HL-60 (cell line): ENCODE data around the gene PNCK.

Source experiments
- DNase-seq, 2 experiments: peaks; one replicate each; pipeline ENCODE4 v3.0.0-alpha.2; 2010 to 2020; ENCODE audit warnings: low read depth in 1 of 2, low spot score in 1 of 2
- H3K27ac ChIP-seq: fragments of 250-450 bp; sonication (Bioruptor Pico); replicated peaks from 2 replicates; pipeline ENCODE4 v1.5.1; 2020; ENCODE audit warnings: mild to moderate bottlenecking, moderate library complexity
- H3K27me3 ChIP-seq: fragments of 250-450 bp; sonication (Bioruptor Pico); 2 replicates; pipeline ENCODE4 v1.5.1; 2021; ENCODE audit warnings: mild to moderate bottlenecking, moderate library complexity; ENCODE audit not compliant: insufficient read depth, poor library complexity, severe bottlenecking
- H3K4me3 ChIP-seq: replicated peaks from 2 replicates; pipeline ENCODE4 v1.5.1; 2011; ENCODE audit warnings: mild to moderate bottlenecking, control low read depth, low read length; ENCODE audit not compliant: insufficient read depth
- CTCF ChIP-seq: IDR thresholded peaks from one replicate; pipeline ENCODE4 v1.5.1; 2011; ENCODE audit warnings: low read length, control low read depth, inconsistent platforms; ENCODE audit not compliant: insufficient read depth
- GABPA ChIP-seq: IDR thresholded peaks from 2 replicates; pipeline ENCODE4 v1.6.1; 2012; ENCODE audit warnings: low read depth
- POLR2AphosphoS5 ChIP-seq: IDR thresholded peaks from 2 replicates; pipeline ENCODE4 v1.6.1; 2012; ENCODE audit warnings: low read depth
- SPI1 ChIP-seq: IDR thresholded peaks from 2 replicates; pipeline ENCODE4 v1.6.1; 2012; ENCODE audit warnings: low read depth, mild to moderate bottlenecking, borderline replicate concordance
- TF ChIP-seq, protein P1 (sequence below): IDR thresholded peaks from 2 replicates; pipeline ENCODE4 v1.6.1; 2012; ENCODE audit warnings: low read depth; ENCODE audit not compliant: insufficient replicate concordance

The PNCK gene

DNA sequence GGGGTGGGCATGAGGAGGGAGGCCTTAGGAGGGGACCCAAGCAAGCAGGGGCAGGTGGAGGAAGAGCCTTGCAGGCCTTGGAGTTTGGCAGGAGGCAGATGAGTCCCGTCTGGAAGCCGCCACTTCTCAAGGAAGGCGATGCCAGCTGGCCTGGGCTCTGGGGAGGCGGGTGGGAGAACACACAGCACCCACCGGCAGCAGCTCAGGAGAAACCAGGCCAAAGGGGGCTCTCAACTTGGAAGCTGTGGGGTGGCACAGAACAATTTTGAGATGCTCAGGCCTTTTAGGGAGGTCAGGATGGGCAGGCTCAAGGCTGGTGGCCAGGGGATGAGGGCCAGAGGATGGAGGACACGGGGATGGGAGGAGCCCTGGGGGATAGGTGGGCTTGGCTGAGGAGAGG, 38.2 kb downstream of the PNCK start:
- TF ChIP-seq SPI1 (no peak), POLR2AphosphoS5 (no peak), CTCF (no peak), GABPA (no peak)
- TF ChIP-seq, protein P1, sequence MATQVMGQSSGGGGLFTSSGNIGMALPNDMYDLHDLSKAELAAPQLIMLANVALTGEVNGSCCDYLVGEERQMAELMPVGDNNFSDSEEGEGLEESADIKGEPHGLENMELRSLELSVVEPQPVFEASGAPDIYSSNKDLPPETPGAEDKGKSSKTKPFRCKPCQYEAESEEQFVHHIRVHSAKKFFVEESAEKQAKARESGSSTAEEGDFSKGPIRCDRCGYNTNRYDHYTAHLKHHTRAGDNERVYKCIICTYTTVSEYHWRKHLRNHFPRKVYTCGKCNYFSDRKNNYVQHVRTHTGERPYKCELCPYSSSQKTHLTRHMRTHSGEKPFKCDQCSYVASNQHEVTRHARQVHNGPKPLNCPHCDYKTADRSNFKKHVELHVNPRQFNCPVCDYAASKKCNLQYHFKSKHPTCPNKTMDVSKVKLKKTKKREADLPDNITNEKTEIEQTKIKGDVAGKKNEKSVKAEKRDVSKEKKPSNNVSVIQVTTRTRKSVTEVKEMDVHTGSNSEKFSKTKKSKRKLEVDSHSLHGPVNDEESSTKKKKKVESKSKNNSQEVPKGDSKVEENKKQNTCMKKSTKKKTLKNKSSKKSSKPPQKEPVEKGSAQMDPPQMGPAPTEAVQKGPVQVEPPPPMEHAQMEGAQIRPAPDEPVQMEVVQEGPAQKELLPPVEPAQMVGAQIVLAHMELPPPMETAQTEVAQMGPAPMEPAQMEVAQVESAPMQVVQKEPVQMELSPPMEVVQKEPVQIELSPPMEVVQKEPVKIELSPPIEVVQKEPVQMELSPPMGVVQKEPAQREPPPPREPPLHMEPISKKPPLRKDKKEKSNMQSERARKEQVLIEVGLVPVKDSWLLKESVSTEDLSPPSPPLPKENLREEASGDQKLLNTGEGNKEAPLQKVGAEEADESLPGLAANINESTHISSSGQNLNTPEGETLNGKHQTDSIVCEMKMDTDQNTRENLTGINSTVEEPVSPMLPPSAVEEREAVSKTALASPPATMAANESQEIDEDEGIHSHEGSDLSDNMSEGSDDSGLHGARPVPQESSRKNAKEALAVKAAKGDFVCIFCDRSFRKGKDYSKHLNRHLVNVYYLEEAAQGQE: no peak
- DNase-seq: no peak
- H3K27ac ChIP-seq: no peak overlapping the region
- H3K27me3 ChIP-seq: peaks cover 3% of the 10 kb centered on the region
- no peak overlapping the region for H3K4me3 ChIP-seq

DNA sequence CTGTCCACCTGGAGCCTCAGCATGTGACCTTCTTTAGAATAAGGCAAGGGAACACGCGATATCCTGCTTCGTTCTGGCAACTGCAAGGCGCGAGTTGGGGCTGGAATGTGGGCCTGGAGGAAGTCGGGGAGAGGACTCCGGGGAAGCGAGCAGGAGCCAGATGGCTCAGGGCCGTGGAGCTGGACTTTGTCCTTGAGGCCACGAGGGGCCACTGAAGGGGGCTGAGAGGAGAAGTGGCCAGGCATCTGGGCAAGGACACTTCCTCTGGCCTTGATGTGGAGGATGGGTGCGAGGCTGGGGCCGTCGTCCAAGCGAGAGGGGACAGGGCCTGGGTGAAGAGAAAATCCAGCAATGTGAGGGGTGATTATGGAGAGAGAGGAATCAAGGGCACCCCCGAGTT, 38.8 kb downstream of the PNCK start:
- Histone ChIP-seq H3K27me3 (peaks cover 2% of the 10 kb centered on the region), H3K4me3 (no peak overlapping the region), H3K27ac (no peak overlapping the region)
- DNase-seq: no peak
- TF ChIP-seq CTCF (no peak), SPI1 (no peak), GABPA (no peak)

DNA sequence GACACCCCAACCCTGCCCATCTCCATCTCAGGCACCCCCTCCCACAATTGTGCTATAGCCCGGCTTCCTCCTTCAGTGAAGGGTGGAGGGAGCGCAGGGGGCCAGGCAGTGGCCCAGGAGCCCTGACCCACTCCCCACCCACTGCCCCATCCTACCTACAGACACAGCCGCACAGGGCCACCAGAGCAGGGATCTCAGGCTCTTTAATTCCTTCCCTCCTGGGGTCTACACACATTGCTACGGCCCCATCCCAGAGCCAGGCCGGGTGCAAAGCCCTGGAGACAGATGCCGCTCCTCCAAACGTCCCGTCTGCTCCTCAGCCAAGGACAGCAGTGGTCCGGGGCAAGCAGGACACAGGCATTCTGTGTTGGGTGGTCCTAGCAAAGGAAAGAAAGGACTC, 39.4 kb downstream of the PNCK start:
- DNase-seq: no peak
- H3K4me3 ChIP-seq: no peak overlapping the region
- peaks cover 2% of the 10 kb centered on the region for H3K27me3 ChIP-seq
- TF ChIP-seq, protein P1: no peak
- H3K27ac ChIP-seq: no peak overlapping the region

GRCh38 chrX:153633607-153634180, 39.9 kb downstream of the PNCK start:
- Histone ChIP-seq H3K27me3 (peaks cover 2% of the 10 kb centered on the region), H3K27ac (no peak overlapping the region), H3K4me3 (no peak overlapping the region)
- DNase-seq: no peak
- TF ChIP-seq SPI1: no peak
- no peak for TF ChIP-seq GABPA
- TF ChIP-seq POLR2AphosphoS5: no peak
- TF ChIP-seq, protein P1: no peak
- TF ChIP-seq CTCF: no peak
